HG03103 (cell line): ENCODE measurements around the gene UNC5C.

Source experiments
- ATAC-seq: cut with Tn5 transposase; IDR thresholded peaks from one replicate; pipeline ENCODE4 v1.9.1; 2021; ENCODE audit warnings: low read depth; ENCODE audit not compliant: unreplicated experiment

The UNC5C gene

GRCh38 chr4:95238554-95238953 lies 310.2 kb downstream of the UNC5C start:
- no peak for ATAC-seq

GRCh38 chr4:95232358-95233156 lies 316.2 kb downstream of the UNC5C start:
- no peak for ATAC-seq

- ATAC-seq, result no peak
These were observed 317.1 kb downstream of the UNC5C start for GRCh38 chr4:95231681-95232080.

- ATAC-seq, result no peak
These were observed 322.9 kb downstream of the UNC5C start for GRCh38 chr4:95225849-95226248.

- ATAC-seq, result no peak
These were observed 324.4 kb downstream of the UNC5C start for GRCh38 chr4:95224402-95224801.

- no peak for ATAC-seq
These were observed 328.3 kb downstream of the UNC5C start for GRCh38 chr4:95220205-95221175.

GRCh38 chr4:95219109-95219508 lies 329.7 kb downstream of the UNC5C start:
- no peak for ATAC-seq

GRCh38 chr4:95217197-95217596 lies 331.6 kb downstream of the UNC5C start:
- no peak for ATAC-seq

GRCh38 chr4:95216636-95217035 lies 332.1 kb downstream of the UNC5C start:
- no peak for ATAC-seq

GRCh38 chr4:95215991-95216605 lies 332.7 kb downstream of the UNC5C start:
- no peak for ATAC-seq

- no peak for ATAC-seq
These were observed 333.7 kb downstream of the UNC5C start for GRCh38 chr4:95215043-95215442.

- ATAC-seq, result no peak
These were observed 334.4 kb downstream of the UNC5C start for GRCh38 chr4:95214408-95214807.

- no peak for ATAC-seq
These were observed 335.4 kb downstream of the UNC5C start for GRCh38 chr4:95213366-95213765.

GRCh38 chr4:95212692-95213091 lies 336.1 kb downstream of the UNC5C start:
- no peak for ATAC-seq

GRCh38 chr4:95209927-95210326 lies 338.8 kb downstream of the UNC5C start:
- no peak for ATAC-seq

GRCh38 chr4:95204873-95205272 lies 343.9 kb downstream of the UNC5C start:
- no peak for ATAC-seq

GRCh38 chr4:95204267-95204844 lies 344.4 kb downstream of the UNC5C start:
- no peak for ATAC-seq

GRCh38 chr4:95198961-95199360 lies 349.8 kb downstream of the UNC5C start:
- ATAC-seq, result no peak

GRCh38 chr4:95197353-95197752 lies 351.4 kb downstream of the UNC5C start:
- no peak for ATAC-seq

- ATAC-seq, result no peak
These were observed 355.2 kb downstream of the UNC5C start for GRCh38 chr4:95193391-95194224.
